ENCODE measurements around the gene STARD9.
"Not testable (repeated sequence)": the region's sequence is repeated elsewhere in the genome, so short reads cannot be mapped to it uniquely, and the experiment has no call there.

STARD9 gene

GRCh38 chr15:42575188-42576039 is at the start of gene STARD9:
Gene STARD9, plus strand, starts transcription at chr15:42575606. Its CDS starts 110 bp downstream, at chr15:42575716.
- peak; percentile 94 to 95 for DNase-seq

GRCh38 chr15:42528970-42529369 is 46.4 kb upstream of the STARD9 start:
- no peak for DNase-seq

GRCh38 chr15:42533246-42533645 is 42.2 kb upstream of the STARD9 start:
- no peak for DNase-seq

- DNase-seq, result no peak
Measured at GRCh38 chr15:42544853-42545629, 30.4 kb upstream of the STARD9 start.

- DNase-seq, result no peak
Measured at GRCh38 chr15:42547918-42548248, 27.5 kb upstream of the STARD9 start.

- DNase-seq, result peak in 1 of 2 experiments; percentile 34
Measured at GRCh38 chr15:42548249-42549031, 27.0 kb upstream of the STARD9 start, which contains the start of the genes HAUS2 and LRRC57. Gene HAUS2, plus strand, starts transcription at chr15:42548838. Its CDS starts 35 bp downstream, at chr15:42548873. Gene LRRC57, minus strand, starts transcription at chr15:42548793. Its CDS starts 359 bp downstream, at chr15:42548434.

- DNase-seq, result no peak
Measured at GRCh38 chr15:42549032-42549491, 26.3 kb upstream of the STARD9 start.

- no peak for DNase-seq
Measured at GRCh38 chr15:42549741-42550392, 25.5 kb upstream of the STARD9 start.

- no peak for DNase-seq
Measured at GRCh38 chr15:42553554-42553953, 21.9 kb upstream of the STARD9 start.

- not testable (repeated sequence) for DNase-seq
Measured at GRCh38 chr15:42556550-42557207, 18.7 kb upstream of the STARD9 start.

GRCh38 chr15:42558739-42559138 is 16.7 kb upstream of the STARD9 start:
- DNase-seq, result no peak

- DNase-seq, result no peak
Measured at GRCh38 chr15:42576040-42576594, 711 bp downstream of the STARD9 start.

GRCh38 chr15:42576776-42577175 is 1.4 kb downstream of the STARD9 start:
- no peak for DNase-seq

GRCh38 chr15:42577514-42578031 is 2.2 kb downstream of the STARD9 start:
- DNase-seq, result no peak

GRCh38 chr15:42578984-42579537 is 3.7 kb downstream of the STARD9 start:
- no peak for DNase-seq

GRCh38 chr15:42581272-42581730 is 5.9 kb downstream of the STARD9 start:
- DNase-seq, result peak in 1 of 2 experiments; percentile 49

GRCh38 chr15:42582569-42583375 is 7.4 kb downstream of the STARD9 start:
- peak in 1 of 2 experiments; percentile 23 for DNase-seq

GRCh38 chr15:42584031-42584765 is 8.8 kb downstream of the STARD9 start:
- no peak for DNase-seq
